ENCODE measurements around the gene PHLPP1.

PHLPP1 gene

DNA sequence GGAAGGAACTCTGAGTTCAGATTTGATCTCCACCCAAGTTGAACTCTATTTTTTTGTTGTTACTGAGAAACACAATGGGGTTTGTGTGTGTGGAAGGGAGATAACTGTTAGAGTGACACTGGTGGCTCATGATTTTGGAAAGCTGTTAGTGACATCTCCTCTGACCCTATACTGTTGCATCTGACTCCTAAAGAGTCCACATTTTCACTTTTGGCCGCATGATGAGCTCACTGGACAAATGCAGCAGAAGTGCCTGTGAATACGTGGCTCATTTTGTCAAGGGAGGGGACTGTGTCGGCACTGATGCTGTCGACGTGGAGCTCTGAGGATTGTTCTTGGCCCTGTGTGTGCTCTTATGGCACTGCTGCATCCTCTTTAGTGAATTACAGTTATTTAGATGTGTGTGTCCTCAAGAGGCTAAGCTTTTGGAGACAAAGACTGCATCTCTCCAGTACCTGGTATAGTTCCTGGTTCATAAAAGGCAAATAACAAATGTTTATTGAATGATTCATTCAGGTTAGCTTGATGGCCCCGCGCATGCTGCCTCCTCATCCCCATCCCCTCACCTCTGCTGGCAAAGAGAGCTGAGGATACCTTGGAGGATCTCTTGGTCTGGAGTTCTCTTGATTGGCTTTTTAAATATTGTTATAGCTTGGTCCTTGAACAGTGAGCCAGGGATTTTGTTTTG lies 135.4 kb downstream of the PHLPP1 start:
- H3K4me2 ChIP-seq (ENCODE audit: low read depth, low read length): no peak overlapping the region
- no peaks in the 10 kb centered on the region for H3K4me1 ChIP-seq (ENCODE audit: low read length)
- no peaks in the 10 kb centered on the region for H3K36me3 ChIP-seq (replicated peaks; ENCODE audit: insufficient read depth, low read length)
- H3K4me3 ChIP-seq (ENCODE audit: low read length): no peak overlapping the region
- H3K9me2 ChIP-seq (replicated peaks; ENCODE audit: insufficient read depth, low read length): no peaks in the 10 kb centered on the region
- H3F3A ChIP-seq (ENCODE audit: insufficient read depth, low read length): no peaks in the 10 kb centered on the region
- TF ChIP-seq EZH2 (optimal IDR thresholded peaks at IDR 0.05; ENCODE audit: low read depth, low read length): no peak
- TF ChIP-seq, protein P1, sequence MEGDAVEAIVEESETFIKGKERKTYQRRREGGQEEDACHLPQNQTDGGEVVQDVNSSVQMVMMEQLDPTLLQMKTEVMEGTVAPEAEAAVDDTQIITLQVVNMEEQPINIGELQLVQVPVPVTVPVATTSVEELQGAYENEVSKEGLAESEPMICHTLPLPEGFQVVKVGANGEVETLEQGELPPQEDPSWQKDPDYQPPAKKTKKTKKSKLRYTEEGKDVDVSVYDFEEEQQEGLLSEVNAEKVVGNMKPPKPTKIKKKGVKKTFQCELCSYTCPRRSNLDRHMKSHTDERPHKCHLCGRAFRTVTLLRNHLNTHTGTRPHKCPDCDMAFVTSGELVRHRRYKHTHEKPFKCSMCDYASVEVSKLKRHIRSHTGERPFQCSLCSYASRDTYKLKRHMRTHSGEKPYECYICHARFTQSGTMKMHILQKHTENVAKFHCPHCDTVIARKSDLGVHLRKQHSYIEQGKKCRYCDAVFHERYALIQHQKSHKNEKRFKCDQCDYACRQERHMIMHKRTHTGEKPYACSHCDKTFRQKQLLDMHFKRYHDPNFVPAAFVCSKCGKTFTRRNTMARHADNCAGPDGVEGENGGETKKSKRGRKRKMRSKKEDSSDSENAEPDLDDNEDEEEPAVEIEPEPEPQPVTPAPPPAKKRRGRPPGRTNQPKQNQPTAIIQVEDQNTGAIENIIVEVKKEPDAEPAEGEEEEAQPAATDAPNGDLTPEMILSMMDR (IDR thresholded peaks at IDR 0.05; ENCODE audit: low read length): no peak
- TF ChIP-seq EZH2phosphoT487 (IDR thresholded peaks at IDR 0.05; ENCODE audit: low read length): no peak
- H3K9ac ChIP-seq (ENCODE audit: low read length): no peak overlapping the region
- H4K20me1 ChIP-seq (ENCODE audit: insufficient read depth, low read length): no peaks in the 10 kb centered on the region
- no peaks in the 10 kb centered on the region for H3K9me3 ChIP-seq (replicated peaks; ENCODE audit: insufficient read depth, low read length)
- no peak overlapping the region for H2AFZ ChIP-seq (ENCODE audit: low read length)
- H3K27ac ChIP-seq (ENCODE audit: low read length): no peak overlapping the region
- DNase-seq: no peak
- no peaks in the 10 kb centered on the region for H3K79me2 ChIP-seq (ENCODE audit: low read length)
- H3K27me3 ChIP-seq (replicated peaks; ENCODE audit: insufficient read depth, low read length): no peaks in the 10 kb centered on the region

DNA sequence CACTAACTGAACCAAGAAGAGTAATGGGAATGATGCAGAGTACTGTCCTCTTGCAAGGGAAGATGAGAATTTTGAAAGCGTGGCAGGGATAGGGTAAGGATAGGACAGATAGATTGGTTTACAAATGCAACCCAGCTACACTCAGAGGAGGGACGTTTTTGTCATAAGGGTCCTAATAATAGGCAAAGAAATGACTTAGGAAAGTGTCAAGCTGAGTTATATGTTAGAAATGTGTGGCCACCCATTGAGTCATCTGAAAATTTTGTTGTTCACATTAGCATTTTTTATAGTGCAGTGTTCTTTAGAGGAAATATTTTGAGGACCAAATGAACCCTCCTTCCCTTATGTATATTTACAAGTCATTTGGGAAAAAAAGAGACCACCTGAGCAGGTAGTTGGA lies 137.5 kb downstream of the PHLPP1 start:
- Histone ChIP-seq H3K36me3 (replicated peaks; ENCODE audit: insufficient read depth, low read length) (no peaks in the 10 kb centered on the region), H3K27ac (ENCODE audit: low read length) (no peak overlapping the region), H4K20me1 (ENCODE audit: insufficient read depth, low read length) (no peaks in the 10 kb centered on the region), H3K9ac (ENCODE audit: low read length) (no peak overlapping the region), H3K4me3 (ENCODE audit: low read length) (no peak overlapping the region), H3K27me3 (replicated peaks; ENCODE audit: insufficient read depth, low read length) (no peaks in the 10 kb centered on the region), H3K4me1 (ENCODE audit: low read length) (peaks cover 6% of the 10 kb centered on the region; the same call in 1 of the 2 replicates), H3K79me2 (ENCODE audit: low read length) (no peaks in the 10 kb centered on the region), H3F3A (ENCODE audit: insufficient read depth, low read length) (no peaks in the 10 kb centered on the region), H3K9me3 (replicated peaks; ENCODE audit: insufficient read depth, low read length) (no peaks in the 10 kb centered on the region), H2AFZ (ENCODE audit: low read length) (no peak overlapping the region), H3K4me2 (ENCODE audit: low read depth, low read length) (no peak overlapping the region), H3K9me2 (replicated peaks; ENCODE audit: insufficient read depth, low read length) (no peaks in the 10 kb centered on the region)
- TF ChIP-seq, protein P1 (IDR thresholded peaks at IDR 0.05; ENCODE audit: low read length): no peak
- no peak for TF ChIP-seq EZH2phosphoT487 (IDR thresholded peaks at IDR 0.05; ENCODE audit: low read length)
- no peak for DNase-seq

DNA sequence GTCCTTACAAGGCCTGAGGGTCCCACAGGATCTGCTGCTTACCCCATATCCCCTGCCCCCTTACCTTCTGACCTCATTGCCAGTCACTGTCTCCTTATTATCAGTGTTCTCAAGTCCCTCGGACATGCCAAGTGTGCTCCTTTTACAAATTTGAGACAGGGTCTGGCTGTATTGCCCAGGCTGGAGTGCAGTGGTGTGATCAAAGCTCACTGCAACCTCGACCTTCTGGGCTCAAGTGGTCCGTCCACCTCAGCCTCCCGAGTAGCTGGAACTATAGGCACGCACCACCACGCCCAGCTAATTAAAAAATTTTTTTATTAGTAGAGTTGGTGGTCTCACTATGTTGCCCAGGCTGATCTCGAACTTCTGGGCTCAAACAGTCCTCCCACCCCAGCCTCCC lies 141.0 kb downstream of the PHLPP1 start:
- Histone ChIP-seq H3K4me3 (ENCODE audit: low read length) (no peak overlapping the region), H2AFZ (ENCODE audit: low read length) (no peak overlapping the region), H3F3A (ENCODE audit: insufficient read depth, low read length) (no peaks in the 10 kb centered on the region), H3K79me2 (ENCODE audit: low read length) (no peaks in the 10 kb centered on the region), H3K9me3 (replicated peaks; ENCODE audit: insufficient read depth, low read length) (no peaks in the 10 kb centered on the region), H3K27me3 (replicated peaks; ENCODE audit: insufficient read depth, low read length) (no peaks in the 10 kb centered on the region), H3K27ac (ENCODE audit: low read length) (no peak overlapping the region), H3K4me1 (ENCODE audit: low read length) (peaks cover 6% of the 10 kb centered on the region; the same call in 1 of the 2 replicates), H3K9me2 (replicated peaks; ENCODE audit: insufficient read depth, low read length) (no peaks in the 10 kb centered on the region), H3K36me3 (replicated peaks; ENCODE audit: insufficient read depth, low read length) (no peaks in the 10 kb centered on the region), H3K4me2 (ENCODE audit: low read depth, low read length) (no peak overlapping the region), H3K9ac (ENCODE audit: low read length) (no peak overlapping the region), H4K20me1 (ENCODE audit: insufficient read depth, low read length) (no peaks in the 10 kb centered on the region)
- no peak for TF ChIP-seq EZH2 (optimal IDR thresholded peaks at IDR 0.05; ENCODE audit: low read depth, low read length)
- TF ChIP-seq, protein P1 (IDR thresholded peaks at IDR 0.05; ENCODE audit: low read length): no peak
- TF ChIP-seq EZH2phosphoT487 (IDR thresholded peaks at IDR 0.05; ENCODE audit: low read length): no peak
- DNase-seq: no peak
